Left lung (tissue), 10 donors: ENCODE data around the gene SOS2. TPM values are rescaled to one million over a fixed set of nuclear protein-coding genes. Genes with fewer than 3 reads are reported as not detected.
"Not testable (repeated sequence)": the region's sequence is repeated elsewhere in the genome, so short reads cannot be mapped to it uniquely, and the experiment has no call there.

Source experiments
- ATAC-seq: fragments of 200-7000 bp; cut with Tn5 transposase; one replicate; pipeline ENCODE4 v1.9.1; 2020; ENCODE audit warnings: moderate library complexity
- DNase-seq, 4 donors: peaks; one replicate each; pipeline ENCODE4 v3.0.0-alpha.2; 2013 to 2020
- H3K27ac ChIP-seq, 2 donors: fragments of 200-600 bp; sonication (generic) in 1 of 2; one replicate each; pipeline versions ENCODE4 v1.5.0 to v1.8.0; 2020 to 2021
- H3K27me3 ChIP-seq, 2 donors: fragments of 200-600 bp; sonication (generic) in 1 of 2; one replicate each; pipeline versions ENCODE4 v1.5.0 to v1.8.0; 2020 to 2021
- H3K36me3 ChIP-seq, 2 donors: fragments of 200-600 bp; sonication (generic) in 1 of 2; one replicate each; pipeline versions ENCODE4 v1.5.0 to v1.8.0; 2020 to 2021
- H3K4me1 ChIP-seq, 2 donors: fragments of 200-600 bp; one replicate each; pipeline ENCODE4 v1.8.0; 2021
- H3K4me3 ChIP-seq, 2 donors: fragments of 200-600 bp; sonication (generic) in 1 of 2; one replicate each; pipeline versions ENCODE4 v1.5.0 to v1.8.0; 2020 to 2021; ENCODE audit warnings: mild to moderate bottlenecking in 1 of 2
- H3K9me3 ChIP-seq, 2 donors: fragments of 200-600 bp; sonication (generic) in 1 of 2; one replicate each; pipeline versions ENCODE4 v1.5.0 to v1.8.0; 2020 to 2021
- CTCF ChIP-seq, 2 donors: fragments of 200-600 bp; sonication (generic) in 1 of 2; IDR thresholded peaks; one replicate each; pipeline versions ENCODE4 v1.5.0 to v1.8.0; 2021; ENCODE audit warnings: antibody characterized with exemption in 2 of 2
- intact Hi-C, 2 donors: fragments of 100-400 bp; cut with DNase I; formaldehyde crosslinking; loops; one replicate each; pipeline versions ENCODE4 v1.11.2 to v1.14.2; 2022
- polyA plus RNA-seq, 6 donors: library from polyadenylated mRNA; unstranded; fragments of 120-200 nt; gene quantifications; one replicate each; pipeline ENCODE4 v1.2.1, GENCODE V29; 2013; ENCODE audit not compliant: insufficient read length in 6 of 6
- total RNA-seq, 2 donors: library from RNA; stranded (reverse); fragmentation: NEBNext Ultra II Directional; extraction: Animal tissue kit (Norgen Biotek cat#: 25700); gene quantifications; one replicate each; pipeline ENCODE4 v1.2.1, GENCODE V29; 2021
- donor health status: DM: no; HTN: yes; CAD: no.
- donor health status: DM: no; HTN: no; CAD: no.

Gene SOS2
- total and polyA plus RNA-seq, 8 donors: 27.8 to 37.6 (median 36.4) TPM

GRCh38 chr14:50082784-50083466 lies 148.5 kb downstream of the SOS2 start:
- H3K4me3 ChIP-seq: no peak overlapping the region
- peak overlapping the region in 1 of 2 donors; percentile 20 for H3K27ac ChIP-seq
- peaks cover 0 to 4% of the 10 kb centered on the region in 2 donors for H3K4me1 ChIP-seq
- H3K36me3 ChIP-seq: no peaks in the 10 kb centered on the region
- no peaks in the 10 kb centered on the region for H3K27me3 ChIP-seq
- intact Hi-C loops: no loop called here
- ATAC-seq (peak; percentile 64), DNase-seq (peak in 1 of 4 donors; percentile 51)
- H3K9me3 ChIP-seq: no peaks in the 10 kb centered on the region
- no peak for TF ChIP-seq CTCF (IDR thresholded peaks at IDR 0.05)

GRCh38 chr14:50082308-50082742 lies 149.1 kb downstream of the SOS2 start:
- Histone ChIP-seq H3K4me1 (peaks cover 0 to 4% of the 10 kb centered on the region in 2 donors), H3K9me3 (no peaks in the 10 kb centered on the region), H3K27ac (peak overlapping the region in 1 of 2 donors; percentile 20), H3K27me3 (no peaks in the 10 kb centered on the region), H3K36me3 (no peaks in the 10 kb centered on the region), H3K4me3 (no peak overlapping the region)
- intact Hi-C loops: no loop called here
- TF ChIP-seq CTCF (IDR thresholded peaks at IDR 0.05): no peak
- DNase-seq (no peak), ATAC-seq (no peak)

GRCh38 chr14:50079103-50079502 lies 152.3 kb downstream of the SOS2 start:
- H3K4me1 ChIP-seq, H3K36me3 ChIP-seq, H3K27ac ChIP-seq, H3K4me3 ChIP-seq, ATAC-seq, H3K27me3 ChIP-seq, H3K9me3 ChIP-seq, DNase-seq, intact Hi-C loops: not testable (repeated sequence)

GRCh38 chr14:50073663-50074062 lies 157.7 kb downstream of the SOS2 start:
- ATAC-seq, intact Hi-C loops, H3K36me3 ChIP-seq, H3K27me3 ChIP-seq, H3K4me3 ChIP-seq, DNase-seq, H3K9me3 ChIP-seq, H3K27ac ChIP-seq, H3K4me1 ChIP-seq: not testable (repeated sequence)

- no peak overlapping the region for H3K27ac ChIP-seq
- H3K4me1 ChIP-seq: no peaks in the 10 kb centered on the region
- no peaks in the 10 kb centered on the region for H3K9me3 ChIP-seq
- intact Hi-C loops: no loop called here
- H3K27me3 ChIP-seq: no peaks in the 10 kb centered on the region
- DNase-seq (no peak), ATAC-seq (no peak)
- H3K36me3 ChIP-seq: no peaks in the 10 kb centered on the region
- TF ChIP-seq CTCF (IDR thresholded peaks at IDR 0.05): no peak
- H3K4me3 ChIP-seq: no peak overlapping the region
These were observed 159.0 kb downstream of the SOS2 start for GRCh38 chr14:50072395-50072794.

GRCh38 chr14:50070840-50071548 lies 160.4 kb downstream of the SOS2 start:
- ATAC-seq (no peak), DNase-seq (no peak)
- TF ChIP-seq CTCF (IDR thresholded peaks at IDR 0.05): no peak
- Histone ChIP-seq H3K4me3 (no peak overlapping the region), H3K36me3 (no peaks in the 10 kb centered on the region), H3K4me1 (no peaks in the 10 kb centered on the region), H3K27ac (no peak overlapping the region), H3K27me3 (no peaks in the 10 kb centered on the region), H3K9me3 (no peaks in the 10 kb centered on the region)
- intact Hi-C loops: no loop called here
